Tibial artery (tissue), 4 donors: ENCODE data around the gene ACADM.

Source experiments
- DNase-seq, 2 donors: peaks; one replicate each; pipeline ENCODE4 v3.0.0-alpha.2; 2019
- H3K27ac ChIP-seq, 2 donors: fragments of 200-600 bp; sonication (generic) in 1 of 2; 1 replicate in 1 of 2; 2 replicates in 1 of 2; pipeline ENCODE4 v1.5.1; 2018 to 2019; ENCODE audit warnings: mild to moderate bottlenecking in 1 of 2
- H3K27me3 ChIP-seq, 2 donors: fragments of 200-600 bp; sonication (generic) in 1 of 2; one replicate each; pipeline versions ENCODE4 v1.5.1 to v1.6.0; 2016 to 2019
- H3K36me3 ChIP-seq, 3 donors: fragments of 200-600 bp; sonication (generic) in 2 of 3; one replicate each; pipeline ENCODE4 v1.5.1; 2016 to 2019; ENCODE audit warnings: mild to moderate bottlenecking in 2 of 3
- H3K4me1 ChIP-seq, 4 donors: fragments of 200-600 bp; sonication (generic) in 2 of 4; 1 replicate in 3 of 4; 2 replicates in 1 of 4; pipeline ENCODE4 v1.5.1; 2016 to 2019
- H3K4me3 ChIP-seq, 2 donors: fragments of 200-600 bp; sonication (generic) in 1 of 2; 1 replicate in 1 of 2; 2 replicates in 1 of 2; pipeline ENCODE4 v1.5.1; 2018 to 2019; ENCODE audit warnings: mild to moderate bottlenecking in 2 of 2
- H3K9me3 ChIP-seq, 3 donors: fragments of 200-600 bp; sonication (generic) in 1 of 3; one replicate each; pipeline ENCODE4 v1.5.1; 2016 to 2019
- CTCF ChIP-seq, 2 experiments: fragments of 200-600 bp in 1 of 2; fragments of 450-650 bp in 1 of 2; IDR thresholded peaks; one replicate each; pipeline ENCODE4 v1.5.1; 2017 to 2019; ENCODE audit warnings: antibody characterized with exemption in 2 of 2, mild to moderate bottlenecking in 1 of 2, moderate library complexity in 1 of 2
- intact Hi-C: fragments of 100-400 bp; cut with DNase I; formaldehyde crosslinking; loops from one replicate; pipeline ENCODE4 v1.15.0; 2023; ENCODE audit warnings: low total_unique reads

ACADM gene

GRCh38 chr1:75785320-75785982 is 60.9 kb downstream of the ACADM start:
- H3K36me3 ChIP-seq = peaks cover 5 to 8% (median 6%) of the 10 kb centered on the region in 3 donors
- H3K9me3 ChIP-seq = no peaks in the 10 kb centered on the region
- H3K4me3 ChIP-seq = peak overlapping the region; percentile 59 to 62
- peaks cover 0 to 44% (median 34%) of the 10 kb centered on the region in 4 donors for H3K4me1 ChIP-seq
- no peaks in the 10 kb centered on the region for H3K27me3 ChIP-seq
- no peak for TF ChIP-seq CTCF (IDR thresholded peaks at IDR 0.05)
- H3K27ac ChIP-seq = peak overlapping the region; percentile 52 to 84
- no peak for DNase-seq
- intact Hi-C loops = loop anchor here (2.0 kb wide), 1 partner anchor 61 kb away; the partner anchor contains the start of gene ACADM

GRCh38 chr1:75785983-75786853 is 61.7 kb downstream of the ACADM start, which contains the start of gene RABGGTB:
RABGGTB (plus strand) TSS chr1:75786256; CDS start chr1:75786272, 16 bp downstream.
- Histone ChIP-seq H3K4me1 (peaks cover 0 to 51% (median 38%) of the 10 kb centered on the region in 4 donors), H3K4me3 (peak within 1 kb of the TSS; percentile 59 to 62), H3K27me3 (no peaks in the 10 kb centered on the region), H3K36me3 (peaks cover 12 to 16% (median 13%) of the 10 kb centered on the region in 3 donors), H3K9me3 (no peaks in the 10 kb centered on the region), H3K27ac (peak within 1 kb of the TSS; percentile 52 to 84)
- DNase-seq = peak; percentile 92 to 96
- TF ChIP-seq CTCF (IDR thresholded peaks at IDR 0.05) = no peak
- intact Hi-C loops = loop anchor here (2.0 kb wide), 1 partner anchor 61 kb away; the partner anchor contains the start of gene ACADM

- no peak for TF ChIP-seq CTCF (IDR thresholded peaks at IDR 0.05)
- intact Hi-C loops = no loop called here
- peak overlapping the region; percentile 59 to 62 for H3K4me3 ChIP-seq
- H3K27ac ChIP-seq = peak overlapping the region; percentile 52 to 84
- H3K9me3 ChIP-seq = no peaks in the 10 kb centered on the region
- peaks cover 0 to 51% (median 38%) of the 10 kb centered on the region in 4 donors for H3K4me1 ChIP-seq
- peaks cover 20 to 24% (median 21%) of the 10 kb centered on the region in 3 donors for H3K36me3 ChIP-seq
- no peaks in the 10 kb centered on the region for H3K27me3 ChIP-seq
- DNase-seq = no peak
Measured at GRCh38 chr1:75786901-75787493, 62.5 kb downstream of the ACADM start.

- peak overlapping the region; percentile 59 to 62 for H3K4me3 ChIP-seq
- TF ChIP-seq CTCF (IDR thresholded peaks at IDR 0.05) = no peak
- peak overlapping the region; percentile 52 to 84 for H3K27ac ChIP-seq
- H3K27me3 ChIP-seq = no peaks in the 10 kb centered on the region
- no peak for DNase-seq
- peaks cover 25 to 29% (median 26%) of the 10 kb centered on the region in 3 donors for H3K36me3 ChIP-seq
- H3K4me1 ChIP-seq = peaks cover 0 to 51% (median 38%) of the 10 kb centered on the region in 4 donors
- no peaks in the 10 kb centered on the region for H3K9me3 ChIP-seq
- intact Hi-C loops = no loop called here
Measured at GRCh38 chr1:75787524-75787923, 63.0 kb downstream of the ACADM start.

- intact Hi-C loops = no loop called here
- no peaks in the 10 kb centered on the region for H3K27me3 ChIP-seq
- H3K4me3 ChIP-seq = no peak overlapping the region
- no peaks in the 10 kb centered on the region for H3K9me3 ChIP-seq
- peaks cover 49 to 54% (median 50%) of the 10 kb centered on the region in 3 donors for H3K36me3 ChIP-seq
- TF ChIP-seq CTCF (IDR thresholded peaks at IDR 0.05) = no peak
- no peak for DNase-seq
- H3K4me1 ChIP-seq = peaks cover 0 to 51% (median 38%) of the 10 kb centered on the region in 4 donors
- H3K27ac ChIP-seq = peak overlapping the region in 1 of 2 donors; percentile 32
Measured at GRCh38 chr1:75789988-75790387, 65.5 kb downstream of the ACADM start.
